ENCODE results near the gene SLC12A2.

- no peak for TF ChIP-seq POLR2A (IDR thresholded peaks at IDR 0.05)
- TF ChIP-seq, protein P1, sequence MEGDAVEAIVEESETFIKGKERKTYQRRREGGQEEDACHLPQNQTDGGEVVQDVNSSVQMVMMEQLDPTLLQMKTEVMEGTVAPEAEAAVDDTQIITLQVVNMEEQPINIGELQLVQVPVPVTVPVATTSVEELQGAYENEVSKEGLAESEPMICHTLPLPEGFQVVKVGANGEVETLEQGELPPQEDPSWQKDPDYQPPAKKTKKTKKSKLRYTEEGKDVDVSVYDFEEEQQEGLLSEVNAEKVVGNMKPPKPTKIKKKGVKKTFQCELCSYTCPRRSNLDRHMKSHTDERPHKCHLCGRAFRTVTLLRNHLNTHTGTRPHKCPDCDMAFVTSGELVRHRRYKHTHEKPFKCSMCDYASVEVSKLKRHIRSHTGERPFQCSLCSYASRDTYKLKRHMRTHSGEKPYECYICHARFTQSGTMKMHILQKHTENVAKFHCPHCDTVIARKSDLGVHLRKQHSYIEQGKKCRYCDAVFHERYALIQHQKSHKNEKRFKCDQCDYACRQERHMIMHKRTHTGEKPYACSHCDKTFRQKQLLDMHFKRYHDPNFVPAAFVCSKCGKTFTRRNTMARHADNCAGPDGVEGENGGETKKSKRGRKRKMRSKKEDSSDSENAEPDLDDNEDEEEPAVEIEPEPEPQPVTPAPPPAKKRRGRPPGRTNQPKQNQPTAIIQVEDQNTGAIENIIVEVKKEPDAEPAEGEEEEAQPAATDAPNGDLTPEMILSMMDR (IDR thresholded peaks at IDR 0.05 in 8 of 11, conservative IDR thresholded peaks at IDR 0.05 in 3 of 11), result no peak
Measured at GRCh38 chr5:128135286-128135685, 51.7 kb downstream of the SLC12A2 start.
